ENCODE data around the gene MYH7B. TPM values are rescaled to one million over a fixed set of nuclear protein-coding genes. Genes with fewer than 3 reads are reported as not detected.

Gene MYH7B
- total RNA-seq, 1 experiment from 2014 or later = 0.98 TPM

- Mint-ChIP-seq H3K27ac (no peak overlapping the region), H3K27me3 (ENCODE audit: low read depth) (no peaks in the 10 kb centered on the region), H3K4me1 (no peaks in the 10 kb centered on the region), H3K36me3 (peaks cover 35% of the 10 kb centered on the region), H3K4me3 (no peak overlapping the region), H3K9me3 (no peaks in the 10 kb centered on the region)
- ATAC-seq = no peak
- CTCF ChIA-PET = interaction anchor here (1.0 kb wide), 1 partner anchor 397 kb away, joined by 3 read pairs; no protein-coding TSS in a partner anchor
- TF ChIP-seq TEAD4 (CRISPR knock-in tag; IDR thresholded peaks at IDR 0.05) = no peak
- TF ChIP-seq NFYB (CRISPR knock-in tag; conservative IDR thresholded peaks at IDR 0.05; ENCODE audit: low read depth) = no peak
- no peak for TF ChIP-seq NR3C1 (CRISPR knock-in tag; conservative IDR thresholded peaks at IDR 0.05; ENCODE audit: low read depth)
- TF ChIP-seq, protein P1, sequence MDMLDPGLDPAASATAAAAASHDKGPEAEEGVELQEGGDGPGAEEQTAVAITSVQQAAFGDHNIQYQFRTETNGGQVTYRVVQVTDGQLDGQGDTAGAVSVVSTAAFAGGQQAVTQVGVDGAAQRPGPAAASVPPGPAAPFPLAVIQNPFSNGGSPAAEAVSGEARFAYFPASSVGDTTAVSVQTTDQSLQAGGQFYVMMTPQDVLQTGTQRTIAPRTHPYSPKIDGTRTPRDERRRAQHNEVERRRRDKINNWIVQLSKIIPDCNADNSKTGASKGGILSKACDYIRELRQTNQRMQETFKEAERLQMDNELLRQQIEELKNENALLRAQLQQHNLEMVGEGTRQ (CRISPR knock-in tag; IDR thresholded peaks at IDR 0.05) = no peak
- TF ChIP-seq, protein P2, sequence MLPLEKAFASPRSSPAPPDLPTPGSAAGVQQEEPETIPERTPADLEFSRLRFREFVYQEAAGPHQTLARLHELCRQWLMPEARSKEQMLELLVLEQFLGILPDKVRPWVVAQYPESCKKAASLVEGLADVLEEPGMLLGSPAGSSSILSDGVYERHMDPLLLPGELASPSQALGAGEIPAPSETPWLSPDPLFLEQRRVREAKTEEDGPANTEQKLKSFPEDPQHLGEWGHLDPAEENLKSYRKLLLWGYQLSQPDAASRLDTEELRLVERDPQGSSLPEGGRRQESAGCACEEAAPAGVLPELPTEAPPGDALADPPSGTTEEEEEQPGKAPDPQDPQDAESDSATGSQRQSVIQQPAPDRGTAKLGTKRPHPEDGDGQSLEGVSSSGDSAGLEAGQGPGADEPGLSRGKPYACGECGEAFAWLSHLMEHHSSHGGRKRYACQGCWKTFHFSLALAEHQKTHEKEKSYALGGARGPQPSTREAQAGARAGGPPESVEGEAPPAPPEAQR (CRISPR knock-in tag; IDR thresholded peaks at IDR 0.05) = no peak
- TF ChIP-seq ZBTB21 (CRISPR knock-in tag; IDR thresholded peaks at IDR 0.05; ENCODE audit: borderline replicate concordance) = no peak
- no peak for TF ChIP-seq PREB (CRISPR knock-in tag; IDR thresholded peaks at IDR 0.05; ENCODE audit: borderline replicate concordance)
- no peak for TF ChIP-seq EMX1 (CRISPR knock-in tag; IDR thresholded peaks at IDR 0.05)
- TF ChIP-seq GTF2I (CRISPR knock-in tag; conservative IDR thresholded peaks at IDR 0.05) = no peak
- no peak for TF ChIP-seq NFE2L1 (CRISPR knock-in tag; IDR thresholded peaks at IDR 0.05)
- TF ChIP-seq ZNF219 (CRISPR knock-in tag; IDR thresholded peaks at IDR 0.05; ENCODE audit: borderline replicate concordance) = no peak
- no peak for TF ChIP-seq NFATC4 (CRISPR knock-in tag; IDR thresholded peaks at IDR 0.05)
- TF ChIP-seq ZNF138 (CRISPR knock-in tag; conservative IDR thresholded peaks at IDR 0.05) = no peak
- TF ChIP-seq ATF1 (CRISPR knock-in tag; IDR thresholded peaks at IDR 0.05) = no peak
- TF ChIP-seq CREM (CRISPR knock-in tag; IDR thresholded peaks at IDR 0.05) = no peak
- TF ChIP-seq ZNF423 (CRISPR knock-in tag; IDR thresholded peaks at IDR 0.05) = no peak
- TF ChIP-seq ZNF396 (CRISPR knock-in tag; IDR thresholded peaks at IDR 0.05; ENCODE audit: borderline replicate concordance) = no peak
- no peak for TF ChIP-seq OVOL2 (CRISPR knock-in tag; IDR thresholded peaks at IDR 0.05; ENCODE audit: borderline replicate concordance)
- TF ChIP-seq, protein P3, sequence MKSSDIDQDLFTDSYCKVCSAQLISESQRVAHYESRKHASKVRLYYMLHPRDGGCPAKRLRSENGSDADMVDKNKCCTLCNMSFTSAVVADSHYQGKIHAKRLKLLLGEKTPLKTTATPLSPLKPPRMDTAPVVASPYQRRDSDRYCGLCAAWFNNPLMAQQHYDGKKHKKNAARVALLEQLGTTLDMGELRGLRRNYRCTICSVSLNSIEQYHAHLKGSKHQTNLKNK (CRISPR knock-in tag; IDR thresholded peaks at IDR 0.05) = no peak
- DNase-seq (ENCODE audit: low spot score) = no peak
- POLR2A ChIA-PET = no interaction called here
These were observed 10.2 kb upstream of the MYH7B start for GRCh38 chr20:34945315-34946077.

- POLR2A ChIA-PET = no interaction called here
- no peak for ATAC-seq
- no peak overlapping the region for H3K4me3 Mint-ChIP-seq
- CTCF ChIA-PET = no interaction called here
- no peaks in the 10 kb centered on the region for H3K27me3 Mint-ChIP-seq (ENCODE audit: low read depth)
- TF ChIP-seq, protein P4, sequence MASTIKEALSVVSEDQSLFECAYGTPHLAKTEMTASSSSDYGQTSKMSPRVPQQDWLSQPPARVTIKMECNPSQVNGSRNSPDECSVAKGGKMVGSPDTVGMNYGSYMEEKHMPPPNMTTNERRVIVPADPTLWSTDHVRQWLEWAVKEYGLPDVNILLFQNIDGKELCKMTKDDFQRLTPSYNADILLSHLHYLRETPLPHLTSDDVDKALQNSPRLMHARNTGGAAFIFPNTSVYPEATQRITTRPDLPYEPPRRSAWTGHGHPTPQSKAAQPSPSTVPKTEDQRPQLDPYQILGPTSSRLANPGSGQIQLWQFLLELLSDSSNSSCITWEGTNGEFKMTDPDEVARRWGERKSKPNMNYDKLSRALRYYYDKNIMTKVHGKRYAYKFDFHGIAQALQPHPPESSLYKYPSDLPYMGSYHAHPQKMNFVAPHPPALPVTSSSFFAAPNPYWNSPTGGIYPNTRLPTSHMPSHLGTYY (CRISPR knock-in tag; IDR thresholded peaks at IDR 0.05) = no peak
- TF ChIP-seq TCF7 (CRISPR knock-in tag; IDR thresholded peaks at IDR 0.05; ENCODE audit: low read depth) = no peak
- H3K36me3 Mint-ChIP-seq = peaks cover 26% of the 10 kb centered on the region
- DNase-seq (ENCODE audit: low spot score) = no peak
- H3K4me1 Mint-ChIP-seq = 0 out of 2 replicates have a peak, but pooled peaks cover 2% of the 10 kb centered on the region
- H3K9me3 Mint-ChIP-seq = no peaks in the 10 kb centered on the region
- H3K27ac Mint-ChIP-seq = no peak overlapping the region
These were observed 9.0 kb upstream of the MYH7B start for GRCh38 chr20:34946661-34947060.

Data from WTC11 (cell line).